GM12801 (cell line): ENCODE data around the gene SLC18A3.

Source experiments
- TF ChIP-seq, protein P1 (sequence below): IDR thresholded peaks from one replicate; pipeline ENCODE4 v1.5.1; 2011; ENCODE audit warnings: control low read depth; ENCODE audit not compliant: insufficient read length; ENCODE audit errors: extremely low read depth

SLC18A3 gene

DNA sequence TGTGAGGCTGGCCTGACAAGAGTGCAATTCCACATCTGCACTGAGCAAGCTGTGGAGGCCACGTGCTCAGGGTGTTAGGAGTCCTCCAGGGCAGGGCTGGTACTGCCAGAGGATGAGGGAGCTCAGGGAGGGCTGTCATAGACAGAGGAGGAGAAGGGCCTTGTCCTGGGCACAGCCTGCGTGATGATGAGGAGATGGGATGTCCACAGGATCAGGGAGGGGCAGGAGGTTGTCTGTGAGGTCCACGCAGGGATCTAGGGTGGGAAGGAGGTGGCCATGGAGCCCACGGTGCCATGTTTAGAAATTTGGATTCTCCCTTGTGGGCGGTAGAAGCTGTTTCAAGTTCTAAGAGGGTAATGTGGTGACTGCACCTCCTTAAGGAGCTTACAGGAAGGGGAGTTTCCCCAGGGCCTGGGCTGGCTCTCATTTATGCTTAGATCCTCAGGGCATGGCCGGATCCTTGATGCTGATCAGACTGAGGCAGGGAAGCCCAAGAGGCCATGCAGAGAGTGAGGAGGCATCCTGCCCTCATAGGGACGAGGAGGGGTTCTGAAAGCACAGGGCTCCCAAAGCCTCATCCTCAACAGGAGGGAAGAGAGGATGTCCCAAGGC is 34.0 kb downstream of the SLC18A3 start:
- TF ChIP-seq, protein P1, sequence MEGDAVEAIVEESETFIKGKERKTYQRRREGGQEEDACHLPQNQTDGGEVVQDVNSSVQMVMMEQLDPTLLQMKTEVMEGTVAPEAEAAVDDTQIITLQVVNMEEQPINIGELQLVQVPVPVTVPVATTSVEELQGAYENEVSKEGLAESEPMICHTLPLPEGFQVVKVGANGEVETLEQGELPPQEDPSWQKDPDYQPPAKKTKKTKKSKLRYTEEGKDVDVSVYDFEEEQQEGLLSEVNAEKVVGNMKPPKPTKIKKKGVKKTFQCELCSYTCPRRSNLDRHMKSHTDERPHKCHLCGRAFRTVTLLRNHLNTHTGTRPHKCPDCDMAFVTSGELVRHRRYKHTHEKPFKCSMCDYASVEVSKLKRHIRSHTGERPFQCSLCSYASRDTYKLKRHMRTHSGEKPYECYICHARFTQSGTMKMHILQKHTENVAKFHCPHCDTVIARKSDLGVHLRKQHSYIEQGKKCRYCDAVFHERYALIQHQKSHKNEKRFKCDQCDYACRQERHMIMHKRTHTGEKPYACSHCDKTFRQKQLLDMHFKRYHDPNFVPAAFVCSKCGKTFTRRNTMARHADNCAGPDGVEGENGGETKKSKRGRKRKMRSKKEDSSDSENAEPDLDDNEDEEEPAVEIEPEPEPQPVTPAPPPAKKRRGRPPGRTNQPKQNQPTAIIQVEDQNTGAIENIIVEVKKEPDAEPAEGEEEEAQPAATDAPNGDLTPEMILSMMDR, result no peak

DNA sequence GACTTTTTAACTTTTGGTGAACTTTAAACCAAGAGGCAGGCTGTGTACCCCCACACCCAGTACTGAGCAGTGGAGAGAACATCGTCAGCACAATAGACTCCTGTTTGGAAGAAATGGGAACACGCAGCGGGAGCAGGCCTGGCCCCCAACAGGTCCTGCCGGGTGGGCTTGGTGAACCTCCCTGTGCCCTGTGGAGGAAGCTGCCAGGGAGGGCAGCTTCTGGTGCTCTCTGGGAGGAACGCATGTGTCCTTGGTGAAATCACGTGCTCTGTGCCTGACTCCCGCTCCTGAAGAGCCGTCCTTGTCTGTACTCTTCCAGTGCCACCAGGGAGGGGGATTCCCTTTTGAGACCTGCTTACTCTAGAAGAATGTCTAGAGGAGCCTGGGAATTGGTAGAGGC is 35.3 kb downstream of the SLC18A3 start:
- TF ChIP-seq, protein P1, result no peak

DNA sequence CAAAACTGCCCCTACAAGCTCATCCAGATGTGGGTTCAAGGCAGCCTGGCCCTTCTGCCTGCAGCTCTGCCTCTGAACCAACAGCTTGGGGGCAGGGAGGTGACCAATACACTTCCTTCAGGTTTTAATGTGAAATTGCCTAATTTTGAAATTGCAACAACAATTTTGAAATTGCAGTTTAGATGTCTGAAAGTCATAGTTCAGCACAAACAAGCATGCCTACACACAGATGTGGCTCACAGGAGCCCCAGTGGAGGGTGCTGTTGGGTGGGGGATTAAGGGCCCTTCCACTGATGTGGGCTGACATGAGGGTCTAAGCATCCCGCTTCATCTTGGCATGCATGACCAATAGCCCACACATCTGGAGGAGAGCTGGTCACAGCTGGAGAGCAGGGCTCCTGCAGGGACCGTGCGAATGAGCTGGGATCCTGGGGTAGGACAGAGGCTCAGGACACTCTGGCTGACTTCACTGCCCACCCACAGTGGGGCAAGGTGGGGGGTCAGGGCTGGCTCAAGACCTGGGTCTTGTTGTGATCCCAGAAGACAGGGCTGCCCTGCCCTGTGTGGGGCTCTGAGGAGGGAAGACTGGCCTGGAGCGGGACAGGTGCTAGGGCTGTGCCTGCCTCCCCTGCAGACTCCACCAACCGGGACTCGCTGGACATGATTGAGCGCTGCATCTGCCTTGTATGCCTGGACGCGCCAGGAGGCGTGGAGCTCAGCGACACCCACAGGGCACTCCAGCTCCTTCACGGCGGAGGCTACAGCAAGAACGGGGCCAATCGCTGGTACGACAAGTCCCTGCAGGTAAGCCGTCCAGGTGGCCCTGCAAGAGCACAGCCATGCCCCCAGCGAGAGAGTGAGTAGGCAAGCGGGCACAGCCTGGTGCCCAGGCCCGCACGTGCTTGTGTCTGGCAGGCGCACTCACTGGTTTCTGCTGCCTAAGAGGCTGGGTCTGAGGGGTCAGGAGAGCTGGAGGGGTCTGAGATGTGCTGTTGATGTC is 36.1 kb downstream of the SLC18A3 start:
- TF ChIP-seq, protein P1, result no peak

DNA sequence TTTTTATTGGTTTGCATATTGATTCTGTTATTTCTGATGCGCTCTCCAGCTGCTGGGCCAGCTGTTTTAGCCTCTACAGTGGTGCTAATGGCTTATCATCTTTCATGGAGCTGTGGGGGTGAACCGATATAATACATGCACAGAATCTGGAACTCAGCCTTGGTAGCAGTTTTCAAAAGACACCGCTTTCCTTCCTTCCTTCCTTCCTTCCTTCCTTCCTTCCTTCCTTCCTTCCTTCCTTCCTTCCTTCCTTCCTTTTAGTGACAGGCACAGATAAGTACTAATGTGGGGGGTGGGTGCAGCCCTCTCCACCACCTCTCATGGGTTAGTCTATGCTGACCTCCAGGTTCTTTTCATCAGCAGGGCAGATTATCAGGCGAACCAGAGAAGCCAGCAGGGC is 37.4 kb downstream of the SLC18A3 start:
- TF ChIP-seq, protein P1, result no peak

DNA sequence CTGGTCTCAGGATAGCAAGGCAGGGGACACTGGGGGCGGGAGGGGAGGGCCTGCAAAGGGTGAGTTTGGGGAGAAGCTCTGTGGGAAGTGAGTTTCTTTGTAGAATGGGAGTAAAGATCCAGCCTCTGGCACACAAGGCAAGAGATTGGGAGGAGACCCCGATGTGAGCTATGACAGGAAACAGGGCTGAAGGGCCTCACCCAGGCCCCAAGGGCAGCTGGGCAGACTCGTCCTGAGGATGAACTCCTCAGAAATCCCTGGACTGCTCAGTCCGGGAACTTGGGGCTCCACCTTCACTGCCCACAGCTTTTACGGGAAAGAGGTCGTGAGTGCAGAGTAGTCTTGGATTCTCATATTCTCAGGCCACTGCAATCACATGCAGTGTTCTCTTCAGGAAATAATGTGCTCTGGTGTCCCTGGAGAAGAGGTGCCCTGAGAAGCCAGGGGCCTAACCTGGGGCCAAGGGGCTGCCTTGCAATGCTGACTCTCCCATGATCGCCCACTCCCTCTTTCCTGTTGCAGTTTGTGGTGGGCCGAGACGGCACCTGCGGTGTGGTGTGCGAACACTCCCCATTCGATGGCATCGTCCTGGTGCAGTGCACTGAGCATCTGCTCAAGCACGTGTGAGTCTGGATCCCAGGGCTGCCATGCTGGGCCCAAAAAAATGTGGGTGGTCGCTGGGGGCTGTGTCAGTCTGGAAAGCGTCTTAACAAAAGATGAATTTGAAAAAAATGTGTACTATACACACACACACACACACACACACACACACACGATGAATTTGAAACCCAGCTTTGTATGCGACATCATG is 38.1 kb downstream of the SLC18A3 start:
- TF ChIP-seq, protein P1, result no peak

DNA sequence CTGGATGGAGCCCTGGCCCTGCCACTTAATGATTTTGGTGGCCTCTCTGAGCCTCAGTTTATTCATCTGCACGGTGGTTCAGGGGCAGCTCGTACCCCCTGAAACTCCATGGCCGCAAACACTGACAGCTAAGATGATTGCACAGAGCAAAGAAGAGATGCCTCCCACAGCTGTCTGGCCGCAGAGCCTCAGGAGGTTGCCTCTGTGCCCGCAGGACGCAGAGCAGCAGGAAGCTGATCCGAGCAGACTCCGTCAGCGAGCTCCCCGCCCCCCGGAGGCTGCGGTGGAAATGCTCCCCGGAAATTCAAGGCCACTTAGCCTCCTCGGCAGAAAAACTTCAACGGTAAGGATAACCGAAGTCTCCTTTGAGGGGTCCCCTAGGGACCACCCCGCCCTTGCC is 39.2 kb downstream of the SLC18A3 start:
- TF ChIP-seq, protein P1, result no peak

DNA sequence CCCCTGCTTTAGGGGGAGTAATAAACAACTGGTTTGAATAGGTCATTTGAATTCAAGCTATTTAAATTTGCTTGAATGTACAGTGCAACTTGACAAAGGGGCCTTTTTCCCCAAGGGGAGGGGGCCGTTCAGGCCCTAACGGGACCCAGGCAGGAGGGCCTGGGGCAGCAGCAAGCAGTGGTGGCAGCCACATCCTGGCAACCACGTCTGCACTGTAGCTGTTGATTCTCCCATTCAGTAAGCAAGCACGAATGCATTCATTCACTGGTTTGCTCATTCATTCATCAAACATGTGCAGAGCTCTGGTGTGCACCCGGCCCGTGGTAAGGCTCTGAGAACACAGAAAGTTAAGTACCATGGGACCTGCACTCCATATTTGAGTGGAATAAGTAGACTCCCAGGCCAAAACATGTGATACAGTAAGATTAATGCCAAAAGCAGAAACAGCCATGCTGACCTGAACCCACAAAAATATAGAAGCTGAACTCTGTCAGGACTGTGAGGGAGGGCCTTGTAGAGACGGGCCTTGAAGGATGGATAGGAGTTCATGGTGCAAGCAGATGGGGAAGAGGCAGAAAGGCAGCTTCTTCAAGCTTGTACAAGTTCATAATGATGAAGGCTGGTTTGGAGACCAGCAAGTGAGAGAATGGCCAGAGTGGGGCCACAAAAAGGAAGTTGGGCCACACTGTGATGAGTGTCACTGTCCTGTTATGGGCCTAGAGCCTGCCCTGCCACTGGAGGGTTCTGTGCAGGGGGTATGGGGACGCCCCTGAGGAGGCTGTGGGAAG is 40.0 kb downstream of the SLC18A3 start:
- TF ChIP-seq, protein P1, result no peak
